CD4-positive, alpha-beta memory T cell (primary cell): ENCODE measurements around the gene EXOSC2. TPM values are rescaled to one million over a fixed set of nuclear protein-coding genes. Genes with fewer than 3 reads are reported as not detected.
A peak's percentile ranks its signal among the peaks of the same experiment; 100 is the strongest.

Source experiments
- CTCF ChIA-PET: fragments of 350-600 bp; sonication (Branson Sonifier 250); formaldehyde crosslinking; loops from one replicate; lab custom pipeline; 2021; ENCODE audit warnings: inconsistent platforms; ENCODE audit not compliant: partially characterized antibody; lab: Charles Lee
- POLR2A ChIA-PET: fragments of 350-600 bp; sonication (Branson Sonifier 250); formaldehyde crosslinking; loops from one replicate; lab custom pipeline; 2021; ENCODE audit not compliant: partially characterized antibody; lab: Charles Lee
- DNase-seq, 5 donors: peaks; one replicate each; pipeline versions ENCODE4 v3.0.0 to v3.0.0-alpha.2; 2020 to 2022; ENCODE audit warnings: mixed read lengths in 1 of 5
- H3K27ac ChIP-seq: one replicate; pipeline ENCODE4 v1.7.0; 2013; ENCODE audit warnings: low read depth, low read length
- H3K27me3 ChIP-seq: 2 replicates; pipeline ENCODE4 v1.7.0; 2013; ENCODE audit warnings: mild to moderate bottlenecking, low read length, moderate library complexity; ENCODE audit not compliant: insufficient read depth
- H3K36me3 ChIP-seq: 2 replicates; pipeline ENCODE4 v1.7.0; 2013; ENCODE audit warnings: mild to moderate bottlenecking, low read length, moderate library complexity; ENCODE audit not compliant: insufficient read depth
- H3K4me1 ChIP-seq: 2 replicates; pipeline ENCODE4 v1.7.0; 2013; ENCODE audit warnings: mild to moderate bottlenecking, low read length, moderate library complexity; ENCODE audit not compliant: insufficient read depth
- H3K4me3 ChIP-seq, 2 donors: one replicate each; pipeline ENCODE4 v1.7.0; 2013; ENCODE audit warnings: low read length in 2 of 2, mild to moderate bottlenecking in 1 of 2
- H3K9me3 ChIP-seq, 2 donors: one replicate each; pipeline ENCODE4 v1.7.0; 2013; ENCODE audit warnings: low read length in 2 of 2, control low read depth in 1 of 2; ENCODE audit not compliant: control insufficient read depth in 1 of 2
- H3K27ac Mint-ChIP-seq, 7 donors: one replicate each; pipeline ENCODE4 v1.8.0; 2020 to 2021; ENCODE audit warnings: mixed read lengths in 7 of 7, mild to moderate bottlenecking in 6 of 7, inconsistent platforms in 3 of 7, moderate library complexity in 3 of 7
- H3K27me3 Mint-ChIP-seq, 2 donors: one replicate each; pipeline ENCODE4 v1.8.0; 2020 to 2021; ENCODE audit warnings: mixed read lengths in 2 of 2
- H3K36me3 Mint-ChIP-seq, 2 donors: one replicate each; pipeline ENCODE4 v1.8.0; 2020 to 2021; ENCODE audit warnings: mixed read lengths in 2 of 2, inconsistent platforms in 1 of 2, mild to moderate bottlenecking in 1 of 2
- H3K4me1 Mint-ChIP-seq, 4 donors: one replicate each; pipeline ENCODE4 v1.8.0; 2020 to 2021; ENCODE audit warnings: mixed read lengths in 4 of 4, mild to moderate bottlenecking in 1 of 4
- H3K4me3 Mint-ChIP-seq, 8 donors: one replicate each; pipeline ENCODE4 v1.8.0; 2020 to 2021; ENCODE audit warnings: mixed read lengths in 8 of 8, mild to moderate bottlenecking in 7 of 8, moderate library complexity in 6 of 8, inconsistent platforms in 3 of 8
- H3K9me3 Mint-ChIP-seq, 8 donors: one replicate each; pipeline ENCODE4 v1.8.0; 2020 to 2021; ENCODE audit warnings: mixed read lengths in 8 of 8, mild to moderate bottlenecking in 5 of 8, inconsistent platforms in 3 of 8, moderate library complexity in 1 of 8
- intact Hi-C: fragments of 100-400 bp; cut with micrococcal nuclease; formaldehyde crosslinking; loops from one replicate; pipeline ENCODE4 v1.15.1; 2023
- polyA plus RNA-seq, 2 donors: library from polyadenylated mRNA; unstranded; fragments of 300-500 nt; fragmentation: Illumina TruSeq; gene quantifications; one replicate each; pipeline ENCODE4 v1.2.3, GENCODE V29; 2021
- total RNA-seq, 2 experiments: library from RNA; stranded (reverse); gene quantifications; one replicate each; pipeline ENCODE4 v1.2.3, GENCODE V29; 2021

The EXOSC2 gene
- total and polyA plus RNA-seq, 4 experiments from 2014 or later = 22.6 to 60.8 (median 39.6) TPM

GRCh38 chr9:130741024-130741305 is 47.4 kb downstream of the EXOSC2 start:
- peaks cover 3 to 9% of the 10 kb centered on the region in 2 donors for H3K36me3 Mint-ChIP-seq
- H3K27ac Mint-ChIP-seq = no peak overlapping the region
- no peaks in the 10 kb centered on the region for H3K27me3 Mint-ChIP-seq
- no peaks in the 10 kb centered on the region for H3K9me3 Mint-ChIP-seq
- H3K4me1 Mint-ChIP-seq = peaks cover 0 to 14% (median 6%) of the 10 kb centered on the region in 4 donors
- H3K4me3 Mint-ChIP-seq = no peak overlapping the region
- Histone ChIP-seq H3K36me3 (no peaks in the 10 kb centered on the region), H3K27ac (no peak overlapping the region), H3K9me3 (no peaks in the 10 kb centered on the region), H3K4me3 (no peak overlapping the region), H3K27me3 (no peaks in the 10 kb centered on the region), H3K4me1 (no peaks in the 10 kb centered on the region)
- POLR2A ChIA-PET = no interaction called here
- CTCF ChIA-PET = interaction anchor here (1.7 kb wide), 1 partner anchor 9 kb away, joined by 5 read pairs; no protein-coding TSS in a partner anchor
- DNase-seq = no peak
- intact Hi-C loops = no loop called here

- Histone ChIP-seq H3K27me3 (no peaks in the 10 kb centered on the region), H3K27ac (no peak overlapping the region), H3K4me3 (no peak overlapping the region), H3K4me1 (no peaks in the 10 kb centered on the region), H3K9me3 (no peaks in the 10 kb centered on the region), H3K36me3 (no peaks in the 10 kb centered on the region)
- DNase-seq = no peak
- ChIA-PET CTCF (interaction anchor here (1.7 kb wide), 1 partner anchor 10 kb away, joined by 5 read pairs; no protein-coding TSS in a partner anchor), POLR2A (no interaction called here)
- Mint-ChIP-seq H3K27ac (no peak overlapping the region), H3K27me3 (no peaks in the 10 kb centered on the region), H3K4me3 (no peak overlapping the region), H3K4me1 (peaks cover 0 to 14% (median 6%) of the 10 kb centered on the region in 4 donors), H3K9me3 (no peaks in the 10 kb centered on the region), H3K36me3 (peaks cover 2 to 13% of the 10 kb centered on the region in 2 donors)
- intact Hi-C loops = no loop called here
Measured at GRCh38 chr9:130741831-130742449, 48.4 kb downstream of the EXOSC2 start.

- H3K4me1 ChIP-seq = no peaks in the 10 kb centered on the region
- Mint-ChIP-seq H3K4me3 (no peak overlapping the region), H3K4me1 (peaks cover 0 to 14% (median 7%) of the 10 kb centered on the region in 4 donors), H3K36me3 (peaks cover 2 to 13% of the 10 kb centered on the region in 2 donors), H3K9me3 (no peaks in the 10 kb centered on the region), H3K27ac (peak overlapping the region in 1 of 7 donors; percentile 80), H3K27me3 (no peaks in the 10 kb centered on the region)
- no peak for DNase-seq
- intact Hi-C loops = no loop called here
- no peak overlapping the region for H3K27ac ChIP-seq
- H3K4me3 ChIP-seq = no peak overlapping the region
- no peaks in the 10 kb centered on the region for H3K36me3 ChIP-seq
- ChIA-PET CTCF (interaction anchor here (1.3 kb wide), 1 partner anchor 43 kb away, joined by 3 read pairs; no protein-coding TSS in a partner anchor), POLR2A (no interaction called here)
- no peaks in the 10 kb centered on the region for H3K27me3 ChIP-seq
- H3K9me3 ChIP-seq = no peaks in the 10 kb centered on the region
Measured at GRCh38 chr9:130743656-130744055, 50.1 kb downstream of the EXOSC2 start.

- no peaks in the 10 kb centered on the region for H3K4me1 ChIP-seq
- H3K36me3 Mint-ChIP-seq = peaks cover 2 to 12% of the 10 kb centered on the region in 2 donors
- H3K27me3 ChIP-seq = no peaks in the 10 kb centered on the region
- H3K4me3 ChIP-seq = no peak overlapping the region
- CTCF ChIA-PET = no interaction called here
- H3K27ac ChIP-seq = no peak overlapping the region
- no peaks in the 10 kb centered on the region for H3K9me3 ChIP-seq
- peaks cover 0 to 14% (median 7%) of the 10 kb centered on the region in 4 donors for H3K4me1 Mint-ChIP-seq
- POLR2A ChIA-PET = no interaction called here
- no peaks in the 10 kb centered on the region for H3K36me3 ChIP-seq
- H3K27ac Mint-ChIP-seq = no peak overlapping the region
- intact Hi-C loops = no loop called here
- no peaks in the 10 kb centered on the region for H3K27me3 Mint-ChIP-seq
- H3K9me3 Mint-ChIP-seq = no peaks in the 10 kb centered on the region
- no peak for DNase-seq
- no peak overlapping the region for H3K4me3 Mint-ChIP-seq
Measured at GRCh38 chr9:130745210-130745800, 51.7 kb downstream of the EXOSC2 start.

GRCh38 chr9:130745829-130746228 is 52.2 kb downstream of the EXOSC2 start:
- peaks cover 0 to 12% (median 6%) of the 10 kb centered on the region in 4 donors for H3K4me1 Mint-ChIP-seq
- no peaks in the 10 kb centered on the region for H3K9me3 Mint-ChIP-seq
- Histone ChIP-seq H3K9me3 (no peaks in the 10 kb centered on the region), H3K4me3 (no peak overlapping the region), H3K27me3 (no peaks in the 10 kb centered on the region), H3K36me3 (no peaks in the 10 kb centered on the region), H3K4me1 (no peaks in the 10 kb centered on the region), H3K27ac (no peak overlapping the region)
- no peaks in the 10 kb centered on the region for H3K27me3 Mint-ChIP-seq
- H3K27ac Mint-ChIP-seq = no peak overlapping the region
- intact Hi-C loops = no loop called here
- POLR2A ChIA-PET = no interaction called here
- H3K36me3 Mint-ChIP-seq = peaks cover 2 to 8% of the 10 kb centered on the region in 2 donors
- DNase-seq = no peak
- H3K4me3 Mint-ChIP-seq = no peak overlapping the region
- CTCF ChIA-PET = no interaction called here

- Mint-ChIP-seq H3K27ac (no peak overlapping the region), H3K4me1 (peaks cover 0 to 13% (median 3%) of the 10 kb centered on the region in 4 donors), H3K9me3 (no peaks in the 10 kb centered on the region), H3K4me3 (no peak overlapping the region), H3K36me3 (peaks cover 2 to 8% of the 10 kb centered on the region in 2 donors), H3K27me3 (no peaks in the 10 kb centered on the region)
- ChIA-PET CTCF (no interaction called here), POLR2A (no interaction called here)
- Histone ChIP-seq H3K9me3 (no peaks in the 10 kb centered on the region), H3K27me3 (no peaks in the 10 kb centered on the region), H3K4me3 (no peak overlapping the region), H3K36me3 (no peaks in the 10 kb centered on the region), H3K4me1 (no peaks in the 10 kb centered on the region), H3K27ac (no peak overlapping the region)
- intact Hi-C loops = no loop called here
- DNase-seq = no peak
Measured at GRCh38 chr9:130746434-130747212, 53.0 kb downstream of the EXOSC2 start.

GRCh38 chr9:130751631-130752355 is 58.2 kb downstream of the EXOSC2 start:
- no peak overlapping the region for H3K4me3 Mint-ChIP-seq
- no peaks in the 10 kb centered on the region for H3K9me3 Mint-ChIP-seq
- H3K4me1 Mint-ChIP-seq = peaks cover 10 to 16% (median 14%) of the 10 kb centered on the region in 4 donors
- no peaks in the 10 kb centered on the region for H3K36me3 ChIP-seq
- H3K4me1 ChIP-seq = no peaks in the 10 kb centered on the region
- H3K27ac Mint-ChIP-seq = no peak overlapping the region
- CTCF ChIA-PET = no interaction called here
- intact Hi-C loops = no loop called here
- POLR2A ChIA-PET = no interaction called here
- no peak for DNase-seq
- H3K27me3 ChIP-seq = no peaks in the 10 kb centered on the region
- H3K4me3 ChIP-seq = no peak overlapping the region
- no peaks in the 10 kb centered on the region for H3K9me3 ChIP-seq
- H3K27me3 Mint-ChIP-seq = no peaks in the 10 kb centered on the region
- no peaks in the 10 kb centered on the region for H3K36me3 Mint-ChIP-seq
- no peak overlapping the region for H3K27ac ChIP-seq
